Tibial nerve (tissue), 4 donors: ENCODE measurements around the gene SPATA13.

ENCODE experiments used
- EP300 ChIP-seq, 2 donors: sonication (generic); formaldehyde crosslinking; IDR thresholded peaks; one replicate each; pipeline ENCODE4 v1.6.1; 2017; ENCODE audit warnings: antibody characterized with exemption in 2 of 2, mild to moderate bottlenecking in 1 of 2
- POLR2A ChIP-seq, 2 donors: fragments of 450-650 bp; IDR thresholded peaks; one replicate each; pipeline ENCODE4 v1.6.1; 2017; ENCODE audit warnings: antibody characterized with exemption in 2 of 2, mild to moderate bottlenecking in 2 of 2, moderate library complexity in 2 of 2
- TF ChIP-seq, protein P1 (sequence below), 5 experiments: fragments of 200-600 bp in 3 of 5; fragments of 450-650 bp in 2 of 5; sonication (generic) in 3 of 5; IDR thresholded peaks; one replicate each; pipeline ENCODE4 v1.5.1; 2016 to 2019; ENCODE audit warnings: antibody characterized with exemption in 5 of 5, mild to moderate bottlenecking in 3 of 5, moderate library complexity in 2 of 5

- no peak for TF ChIP-seq POLR2A (IDR thresholded peaks at IDR 0.05)
- TF ChIP-seq, protein P1, sequence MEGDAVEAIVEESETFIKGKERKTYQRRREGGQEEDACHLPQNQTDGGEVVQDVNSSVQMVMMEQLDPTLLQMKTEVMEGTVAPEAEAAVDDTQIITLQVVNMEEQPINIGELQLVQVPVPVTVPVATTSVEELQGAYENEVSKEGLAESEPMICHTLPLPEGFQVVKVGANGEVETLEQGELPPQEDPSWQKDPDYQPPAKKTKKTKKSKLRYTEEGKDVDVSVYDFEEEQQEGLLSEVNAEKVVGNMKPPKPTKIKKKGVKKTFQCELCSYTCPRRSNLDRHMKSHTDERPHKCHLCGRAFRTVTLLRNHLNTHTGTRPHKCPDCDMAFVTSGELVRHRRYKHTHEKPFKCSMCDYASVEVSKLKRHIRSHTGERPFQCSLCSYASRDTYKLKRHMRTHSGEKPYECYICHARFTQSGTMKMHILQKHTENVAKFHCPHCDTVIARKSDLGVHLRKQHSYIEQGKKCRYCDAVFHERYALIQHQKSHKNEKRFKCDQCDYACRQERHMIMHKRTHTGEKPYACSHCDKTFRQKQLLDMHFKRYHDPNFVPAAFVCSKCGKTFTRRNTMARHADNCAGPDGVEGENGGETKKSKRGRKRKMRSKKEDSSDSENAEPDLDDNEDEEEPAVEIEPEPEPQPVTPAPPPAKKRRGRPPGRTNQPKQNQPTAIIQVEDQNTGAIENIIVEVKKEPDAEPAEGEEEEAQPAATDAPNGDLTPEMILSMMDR (IDR thresholded peaks at IDR 0.05), result no peak
- no peak for TF ChIP-seq EP300 (IDR thresholded peaks at IDR 0.05)
These were observed 115.8 kb downstream of the SPATA13 start for GRCh38 chr13:24276306-24276705.
